CD4-positive, alpha-beta memory T cell (primary cell): ENCODE data around the gene KCNQ1. TPM values are rescaled to one million over a fixed set of nuclear protein-coding genes. Genes with fewer than 3 reads are reported as not detected.

Source experiments
- CTCF ChIA-PET: fragments of 350-600 bp; sonication (Branson Sonifier 250); formaldehyde crosslinking; loops from one replicate; lab custom pipeline; 2021; ENCODE audit warnings: inconsistent platforms; ENCODE audit not compliant: partially characterized antibody; lab: Charles Lee
- POLR2A ChIA-PET: fragments of 350-600 bp; sonication (Branson Sonifier 250); formaldehyde crosslinking; loops from one replicate; lab custom pipeline; 2021; ENCODE audit not compliant: partially characterized antibody; lab: Charles Lee
- DNase-seq, 5 donors: peaks; one replicate each; pipeline versions ENCODE4 v3.0.0 to v3.0.0-alpha.2; 2020 to 2022; ENCODE audit warnings: mixed read lengths in 1 of 5
- H3K27ac ChIP-seq: one replicate; pipeline ENCODE4 v1.7.0; 2013; ENCODE audit warnings: low read depth, low read length
- H3K27me3 ChIP-seq: 2 replicates; pipeline ENCODE4 v1.7.0; 2013; ENCODE audit warnings: mild to moderate bottlenecking, low read length, moderate library complexity; ENCODE audit not compliant: insufficient read depth
- H3K36me3 ChIP-seq: 2 replicates; pipeline ENCODE4 v1.7.0; 2013; ENCODE audit warnings: mild to moderate bottlenecking, low read length, moderate library complexity; ENCODE audit not compliant: insufficient read depth
- H3K4me1 ChIP-seq: 2 replicates; pipeline ENCODE4 v1.7.0; 2013; ENCODE audit warnings: mild to moderate bottlenecking, low read length, moderate library complexity; ENCODE audit not compliant: insufficient read depth
- H3K4me3 ChIP-seq, 2 donors: one replicate each; pipeline ENCODE4 v1.7.0; 2013; ENCODE audit warnings: low read length in 2 of 2, mild to moderate bottlenecking in 1 of 2
- H3K9me3 ChIP-seq, 2 donors: one replicate each; pipeline ENCODE4 v1.7.0; 2013; ENCODE audit warnings: low read length in 2 of 2, control low read depth in 1 of 2; ENCODE audit not compliant: control insufficient read depth in 1 of 2
- H3K27ac Mint-ChIP-seq, 7 donors: one replicate each; pipeline ENCODE4 v1.8.0; 2020 to 2021; ENCODE audit warnings: mixed read lengths in 7 of 7, mild to moderate bottlenecking in 6 of 7, inconsistent platforms in 3 of 7, moderate library complexity in 3 of 7
- H3K27me3 Mint-ChIP-seq, 2 donors: one replicate each; pipeline ENCODE4 v1.8.0; 2020 to 2021; ENCODE audit warnings: mixed read lengths in 2 of 2
- H3K36me3 Mint-ChIP-seq, 2 donors: one replicate each; pipeline ENCODE4 v1.8.0; 2020 to 2021; ENCODE audit warnings: mixed read lengths in 2 of 2, inconsistent platforms in 1 of 2, mild to moderate bottlenecking in 1 of 2
- H3K4me1 Mint-ChIP-seq, 4 donors: one replicate each; pipeline ENCODE4 v1.8.0; 2020 to 2021; ENCODE audit warnings: mixed read lengths in 4 of 4, mild to moderate bottlenecking in 1 of 4
- H3K4me3 Mint-ChIP-seq, 8 donors: one replicate each; pipeline ENCODE4 v1.8.0; 2020 to 2021; ENCODE audit warnings: mixed read lengths in 8 of 8, mild to moderate bottlenecking in 7 of 8, moderate library complexity in 6 of 8, inconsistent platforms in 3 of 8
- H3K9me3 Mint-ChIP-seq, 8 donors: one replicate each; pipeline ENCODE4 v1.8.0; 2020 to 2021; ENCODE audit warnings: mixed read lengths in 8 of 8, mild to moderate bottlenecking in 5 of 8, inconsistent platforms in 3 of 8, moderate library complexity in 1 of 8
- intact Hi-C: fragments of 100-400 bp; cut with micrococcal nuclease; formaldehyde crosslinking; loops from one replicate; pipeline ENCODE4 v1.15.1; 2023
- polyA plus RNA-seq, 2 donors: library from polyadenylated mRNA; unstranded; fragments of 300-500 nt; fragmentation: Illumina TruSeq; gene quantifications; one replicate each; pipeline ENCODE4 v1.2.3, GENCODE V29; 2021
- total RNA-seq, 2 experiments: library from RNA; stranded (reverse); gene quantifications; one replicate each; pipeline ENCODE4 v1.2.3, GENCODE V29; 2021

The KCNQ1 gene
- total and polyA plus RNA-seq, 4 experiments from 2014 or later = 5.4 to 21.7 (median 21.5) TPM

DNA sequence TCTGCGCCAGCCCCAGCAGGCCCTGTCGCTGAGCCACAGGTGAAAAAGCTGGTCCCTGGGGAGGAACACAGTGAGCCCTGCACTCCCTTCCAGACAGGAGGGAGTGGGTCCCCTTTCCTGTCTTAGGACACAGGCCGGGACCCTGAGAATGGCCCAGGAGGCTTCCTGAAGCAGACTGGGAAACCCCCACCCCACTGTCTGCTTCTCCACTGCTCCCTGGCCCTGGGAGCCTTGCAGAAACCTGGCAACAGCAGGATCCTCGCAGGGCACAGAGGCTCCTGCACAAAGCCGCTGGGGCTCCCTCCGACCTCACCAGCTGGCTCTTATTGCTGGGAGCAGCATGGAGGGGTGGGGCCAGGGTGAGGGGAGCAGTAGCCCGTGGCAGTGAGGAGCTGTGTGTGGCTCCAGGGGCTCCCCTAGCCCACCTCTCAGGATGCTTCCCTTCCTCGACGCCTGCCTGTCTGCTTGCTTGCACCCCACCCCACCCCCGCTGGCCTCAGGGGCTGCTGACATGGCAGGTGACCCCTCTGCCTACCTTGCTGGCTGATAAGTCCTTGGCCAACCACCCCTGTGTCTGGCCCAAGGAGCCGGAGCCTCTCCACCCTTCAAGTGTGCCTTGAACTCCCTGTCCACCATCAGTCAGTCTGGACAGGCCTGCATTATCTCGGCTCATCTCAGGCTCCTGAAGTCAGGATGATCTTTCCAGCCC is 327.1 kb downstream of the KCNQ1 start:
- H3K9me3 ChIP-seq = no peaks in the 10 kb centered on the region
- peaks cover 12% of the 10 kb centered on the region for H3K4me1 ChIP-seq
- ChIA-PET POLR2A (no interaction called here), CTCF (interaction anchor here (1.0 kb wide), 1 partner anchor 122 kb away, joined by 4 read pairs; no protein-coding TSS in a partner anchor)
- peaks cover 0 to 2% (median 0%) of the 10 kb centered on the region in 8 donors for H3K9me3 Mint-ChIP-seq
- H3K36me3 ChIP-seq = no peaks in the 10 kb centered on the region
- H3K4me1 Mint-ChIP-seq = peaks cover 9 to 44% (median 17%) of the 10 kb centered on the region in 4 donors
- H3K36me3 Mint-ChIP-seq = peaks cover 5 to 8% of the 10 kb centered on the region in 2 donors
- H3K27me3 Mint-ChIP-seq = no peaks in the 10 kb centered on the region
- no peak for DNase-seq
- no peaks in the 10 kb centered on the region for H3K27me3 ChIP-seq
- no peak overlapping the region for H3K27ac Mint-ChIP-seq
- no peak overlapping the region for H3K27ac ChIP-seq
- no peak overlapping the region for H3K4me3 Mint-ChIP-seq
- intact Hi-C loops = no loop called here
- no peak overlapping the region for H3K4me3 ChIP-seq

DNA sequence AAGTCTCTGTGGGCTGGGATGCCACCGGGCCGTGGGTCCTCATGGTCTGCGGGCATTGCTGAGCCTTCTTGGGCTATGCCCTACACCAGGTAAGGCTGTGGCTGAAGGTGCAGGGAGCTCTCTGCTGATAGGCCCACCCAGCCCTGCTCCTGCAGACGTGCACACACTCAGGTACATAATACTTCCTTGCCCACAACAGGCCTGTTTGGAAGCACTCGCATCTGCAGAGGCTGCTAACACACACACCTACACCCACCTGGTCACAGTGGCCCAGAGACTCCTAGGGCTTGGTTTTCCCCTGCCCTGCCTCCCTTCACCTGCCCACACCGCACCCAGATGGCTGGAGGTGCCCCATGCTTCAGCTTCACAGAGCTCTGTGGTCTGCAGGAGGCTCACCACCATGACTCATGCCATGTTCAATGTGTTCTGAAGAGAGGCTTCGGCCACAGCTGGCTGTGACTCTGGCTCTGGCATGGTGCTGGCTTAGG is 327.8 kb downstream of the KCNQ1 start:
- DNase-seq = no peak
- Mint-ChIP-seq H3K4me3 (no peak overlapping the region), H3K9me3 (peaks cover 0 to 2% (median 0%) of the 10 kb centered on the region in 8 donors), H3K27me3 (no peaks in the 10 kb centered on the region), H3K27ac (no peak overlapping the region), H3K4me1 (peaks cover 9 to 44% (median 17%) of the 10 kb centered on the region in 4 donors), H3K36me3 (peaks cover 5 to 9% of the 10 kb centered on the region in 2 donors)
- Histone ChIP-seq H3K9me3 (no peaks in the 10 kb centered on the region), H3K4me1 (peaks cover 12% of the 10 kb centered on the region), H3K36me3 (no peaks in the 10 kb centered on the region), H3K27me3 (no peaks in the 10 kb centered on the region), H3K4me3 (no peak overlapping the region), H3K27ac (no peak overlapping the region)
- ChIA-PET CTCF (interaction anchor here (1.0 kb wide), 1 partner anchor 121 kb away, joined by 4 read pairs; no protein-coding TSS in a partner anchor), POLR2A (no interaction called here)
- intact Hi-C loops = no loop called here

GRCh38 chr11:2774173-2775082 is 329.6 kb downstream of the KCNQ1 start:
- ChIA-PET POLR2A (interaction anchor here (0.5 kb wide), 1 partner anchor 212 kb away, joined by 3 read pairs; no protein-coding TSS in a partner anchor), CTCF (no interaction called here)
- Histone ChIP-seq H3K9me3 (no peaks in the 10 kb centered on the region), H3K36me3 (no peaks in the 10 kb centered on the region), H3K27ac (no peak overlapping the region), H3K27me3 (no peaks in the 10 kb centered on the region), H3K4me3 (no peak overlapping the region), H3K4me1 (peaks cover 12% of the 10 kb centered on the region)
- intact Hi-C loops = no loop called here
- Mint-ChIP-seq H3K4me3 (peak overlapping the region in 1 of 8 donors; percentile 13), H3K36me3 (peaks cover 5 to 12% of the 10 kb centered on the region in 2 donors), H3K27ac (peak overlapping the region in 2 of 7 donors; percentile 58 to 93), H3K9me3 (peaks cover 0 to 1% (median 0%) of the 10 kb centered on the region in 8 donors), H3K4me1 (peaks cover 9 to 44% (median 17%) of the 10 kb centered on the region in 4 donors), H3K27me3 (no peaks in the 10 kb centered on the region)
- no peak for DNase-seq

GRCh38 chr11:2775083-2775625 is 330.3 kb downstream of the KCNQ1 start:
- Histone ChIP-seq H3K27me3 (no peaks in the 10 kb centered on the region), H3K36me3 (no peaks in the 10 kb centered on the region), H3K9me3 (no peaks in the 10 kb centered on the region), H3K4me3 (no peak overlapping the region), H3K27ac (no peak overlapping the region), H3K4me1 (peaks cover 12% of the 10 kb centered on the region)
- Mint-ChIP-seq H3K36me3 (peaks cover 5 to 12% of the 10 kb centered on the region in 2 donors), H3K9me3 (no peaks in the 10 kb centered on the region), H3K4me3 (no peak overlapping the region), H3K27ac (peak overlapping the region in 2 of 7 donors; percentile 18 to 51), H3K27me3 (no peaks in the 10 kb centered on the region), H3K4me1 (peaks cover 9 to 44% (median 17%) of the 10 kb centered on the region in 4 donors)
- ChIA-PET POLR2A (no interaction called here), CTCF (interaction anchor here (1.5 kb wide), 1 partner anchor 244 kb away, joined by 3 read pairs; no protein-coding TSS in a partner anchor)
- intact Hi-C loops = no loop called here
- peak in 2 of 5 donors; percentile 6 to 10 for DNase-seq

DNA sequence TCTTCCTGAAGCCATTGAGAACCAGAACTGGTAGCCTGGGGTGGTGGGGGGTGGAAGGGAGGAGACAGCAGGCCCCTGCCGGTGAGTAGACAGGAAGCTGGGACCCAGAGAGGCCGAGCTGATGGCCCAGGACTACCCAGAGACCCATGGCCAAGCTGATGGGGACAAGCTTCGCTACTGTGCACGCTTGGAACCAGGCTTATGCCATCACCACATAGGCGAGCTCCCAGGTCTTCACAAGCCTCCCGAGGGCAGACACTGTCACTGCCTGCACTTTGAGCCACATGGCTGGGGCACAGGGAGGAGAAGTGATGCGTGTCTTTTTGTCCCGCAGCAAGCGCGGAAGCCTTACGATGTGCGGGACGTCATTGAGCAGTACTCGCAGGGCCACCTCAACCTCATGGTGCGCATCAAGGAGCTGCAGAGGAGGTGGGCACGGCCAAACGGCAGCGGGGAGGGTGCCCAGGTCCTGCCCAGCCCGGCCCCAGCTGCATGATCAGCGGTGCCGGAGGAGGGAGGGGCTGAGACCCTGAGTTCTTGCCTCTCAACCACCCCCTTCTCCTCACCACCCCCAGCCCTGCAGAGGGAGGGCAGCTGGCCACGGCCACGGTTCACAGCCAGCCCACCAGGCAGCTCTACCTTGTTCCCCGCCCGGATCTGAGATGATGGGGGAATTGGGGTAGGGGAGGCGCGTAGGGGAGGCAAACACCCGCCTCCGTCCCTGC is 331.0 kb downstream of the KCNQ1 start:
- H3K4me1 ChIP-seq = peaks cover 12% of the 10 kb centered on the region
- H3K27ac ChIP-seq = no peak overlapping the region
- Mint-ChIP-seq H3K27ac (peak overlapping the region in 2 of 7 donors; percentile 18 to 51), H3K36me3 (peaks cover 5 to 12% of the 10 kb centered on the region in 2 donors), H3K9me3 (no peaks in the 10 kb centered on the region), H3K4me1 (peaks cover 9 to 39% (median 17%) of the 10 kb centered on the region in 4 donors), H3K27me3 (no peaks in the 10 kb centered on the region), H3K4me3 (no peak overlapping the region)
- H3K4me3 ChIP-seq = no peak overlapping the region
- no peaks in the 10 kb centered on the region for H3K27me3 ChIP-seq
- intact Hi-C loops = no loop called here
- H3K36me3 ChIP-seq = no peaks in the 10 kb centered on the region
- no peak for DNase-seq
- CTCF ChIA-PET = interaction anchor here (1.5 kb wide), 1 partner anchor 244 kb away, joined by 3 read pairs; no protein-coding TSS in a partner anchor
- POLR2A ChIA-PET = no interaction called here
- H3K9me3 ChIP-seq = no peaks in the 10 kb centered on the region

DNA sequence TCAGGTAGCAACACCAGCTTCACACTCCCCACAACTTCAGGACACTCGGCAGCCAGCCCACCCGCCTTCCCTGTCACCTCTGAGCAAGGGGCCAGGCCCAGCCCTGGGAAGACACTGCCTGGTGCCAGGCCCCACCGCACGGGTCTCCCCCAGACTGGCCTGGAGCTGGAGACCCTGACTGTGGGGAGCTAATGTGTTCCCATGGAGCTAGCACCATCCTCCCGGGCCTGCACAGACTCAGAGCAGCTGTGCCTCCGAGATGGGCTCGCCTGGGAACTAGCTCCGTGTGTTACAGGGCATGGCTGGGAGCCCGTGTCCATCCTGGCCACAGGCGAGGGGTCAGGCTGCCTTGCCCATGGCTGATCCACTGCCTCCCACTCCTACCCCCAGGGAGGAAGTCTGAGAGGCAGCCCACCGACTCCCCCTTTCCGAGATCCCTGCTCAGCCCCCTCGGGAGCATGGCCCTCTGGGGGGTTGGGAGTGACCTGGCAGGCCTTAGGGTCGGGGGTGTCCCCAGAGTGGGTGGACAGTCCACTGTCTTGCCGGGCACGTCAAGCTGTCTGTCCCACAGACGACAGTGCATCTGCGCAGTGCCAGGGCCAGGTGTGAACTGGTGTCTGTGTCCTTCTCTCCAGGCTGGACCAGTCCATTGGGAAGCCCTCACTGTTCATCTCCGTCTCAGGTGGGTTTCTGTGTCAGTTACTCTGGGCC is 331.7 kb downstream of the KCNQ1 start:
- Mint-ChIP-seq H3K27me3 (no peaks in the 10 kb centered on the region), H3K4me3 (no peak overlapping the region), H3K27ac (no peak overlapping the region), H3K36me3 (peaks cover 5 to 9% of the 10 kb centered on the region in 2 donors), H3K4me1 (peaks cover 9 to 34% (median 17%) of the 10 kb centered on the region in 4 donors), H3K9me3 (no peaks in the 10 kb centered on the region)
- peaks cover 12% of the 10 kb centered on the region for H3K4me1 ChIP-seq
- no peak overlapping the region for H3K4me3 ChIP-seq
- ChIA-PET CTCF (interaction anchor here (1.5 kb wide), 1 partner anchor 245 kb away, joined by 3 read pairs; no protein-coding TSS in a partner anchor), POLR2A (no interaction called here)
- no peak overlapping the region for H3K27ac ChIP-seq
- no peaks in the 10 kb centered on the region for H3K27me3 ChIP-seq
- intact Hi-C loops = no loop called here
- no peaks in the 10 kb centered on the region for H3K36me3 ChIP-seq
- no peak for DNase-seq
- H3K9me3 ChIP-seq = no peaks in the 10 kb centered on the region
